Dendritic cell treated with granulocyte-macrophage colony-stimulating factor and Interleukin-4, amounts not matched to agents 40 ng/mL and 50 ng/mL, for 4 days (primary cell): ENCODE measurements around the gene STARD5.

ENCODE experiments used
- H3K27ac Mint-ChIP-seq: one replicate; pipeline ENCODE4 v1.8.0; 2022; ENCODE audit warnings: mild to moderate bottlenecking, mixed read lengths
- H3K27me3 Mint-ChIP-seq: one replicate; pipeline ENCODE4 v1.8.0; 2022; ENCODE audit warnings: mild to moderate bottlenecking, mixed read lengths
- H3K36me3 Mint-ChIP-seq: one replicate; pipeline ENCODE4 v1.8.0; 2022; ENCODE audit warnings: low read depth, mixed read lengths
- H3K4me1 Mint-ChIP-seq: one replicate; pipeline ENCODE4 v1.8.0; 2022; ENCODE audit warnings: low read depth, mixed read lengths
- H3K4me3 Mint-ChIP-seq: one replicate; pipeline ENCODE4 v1.8.0; 2022; ENCODE audit warnings: mild to moderate bottlenecking, moderate library complexity, mixed read lengths
- H3K9me3 Mint-ChIP-seq: one replicate; pipeline ENCODE4 v1.8.0; 2022; ENCODE audit warnings: mixed read lengths
- intact Hi-C: fragments of 100-400 bp; cut with micrococcal nuclease; formaldehyde crosslinking; loops from one replicate; pipeline ENCODE4 v1.15.0; 2022

STARD5 gene

DNA sequence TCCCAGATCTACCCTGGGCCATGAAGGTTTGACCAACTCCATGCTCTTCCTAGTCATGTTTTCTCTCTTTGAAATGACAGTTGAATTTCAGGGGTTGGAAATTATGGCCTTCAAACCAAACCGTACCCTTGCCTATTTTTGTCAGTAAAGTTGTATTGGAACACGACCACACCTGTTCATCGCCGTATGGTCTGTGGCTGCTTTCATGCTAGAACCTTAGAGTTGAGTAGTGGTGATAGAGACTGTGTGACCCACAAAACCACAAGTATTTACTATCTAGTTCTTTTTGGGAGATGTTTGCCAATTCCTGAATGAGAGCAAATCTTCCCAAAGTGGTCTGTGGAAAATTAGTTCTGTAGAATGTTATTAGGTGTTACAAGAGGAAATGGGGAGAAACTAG lies 24.0 kb upstream of the STARD5 start:
- Mint-ChIP-seq H3K4me3 (no peak overlapping the region), H3K27ac (no peak overlapping the region), H3K4me1 (peaks cover 9% of the 10 kb centered on the region), H3K36me3 (no peaks in the 10 kb centered on the region), H3K9me3 (no peaks in the 10 kb centered on the region), H3K27me3 (no peaks in the 10 kb centered on the region)
- intact Hi-C loops, result no loop called here

DNA sequence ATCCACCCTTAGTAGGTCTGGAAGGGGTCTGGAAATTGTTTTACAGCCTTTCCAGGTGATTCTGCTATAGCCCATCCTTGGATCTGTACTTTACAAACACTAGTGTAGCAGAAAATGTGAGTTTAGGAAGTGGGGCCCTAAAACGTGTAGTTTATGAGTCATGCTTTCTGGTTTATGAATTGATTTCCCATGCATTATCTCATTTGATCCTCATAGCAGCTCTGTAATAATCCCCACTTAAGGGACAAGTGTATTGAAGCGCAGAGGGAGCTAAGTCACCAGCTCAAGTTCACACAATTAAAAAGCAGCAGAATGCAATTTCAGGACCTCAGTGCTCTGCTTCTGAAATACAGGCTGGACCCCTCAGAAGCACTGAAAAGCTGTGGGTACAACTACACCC lies 22.7 kb upstream of the STARD5 start:
- no peak overlapping the region for H3K4me3 Mint-ChIP-seq
- no peaks in the 10 kb centered on the region for H3K36me3 Mint-ChIP-seq
- intact Hi-C loops, result no loop called here
- no peaks in the 10 kb centered on the region for H3K9me3 Mint-ChIP-seq
- no peak overlapping the region for H3K27ac Mint-ChIP-seq
- H3K4me1 Mint-ChIP-seq, result peaks cover 9% of the 10 kb centered on the region
- no peaks in the 10 kb centered on the region for H3K27me3 Mint-ChIP-seq

DNA sequence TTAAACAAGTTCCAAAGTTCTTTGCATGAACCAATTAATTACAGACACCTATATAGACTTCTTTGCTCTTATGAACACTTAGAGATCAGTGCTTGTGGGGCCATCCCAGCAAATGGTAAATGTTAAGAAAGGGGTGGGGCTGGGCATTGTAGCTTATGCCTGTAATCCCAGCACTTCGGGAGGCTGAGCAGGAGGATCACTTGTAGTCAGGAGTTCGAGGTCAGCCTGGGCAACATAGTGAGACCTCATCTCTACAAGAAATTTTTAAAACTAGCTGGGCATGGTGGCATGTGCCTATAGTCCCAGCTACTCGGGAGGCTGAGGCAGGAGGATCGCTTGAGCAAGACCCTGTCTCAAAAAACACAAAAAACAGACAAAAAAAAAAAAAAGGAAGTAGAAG lies 19.4 kb upstream of the STARD5 start:
- intact Hi-C loops, result no loop called here
- Mint-ChIP-seq H3K9me3 (no peaks in the 10 kb centered on the region), H3K27ac (no peak overlapping the region), H3K4me3 (no peak overlapping the region), H3K27me3 (no peaks in the 10 kb centered on the region), H3K4me1 (no peaks in the 10 kb centered on the region), H3K36me3 (no peaks in the 10 kb centered on the region)

DNA sequence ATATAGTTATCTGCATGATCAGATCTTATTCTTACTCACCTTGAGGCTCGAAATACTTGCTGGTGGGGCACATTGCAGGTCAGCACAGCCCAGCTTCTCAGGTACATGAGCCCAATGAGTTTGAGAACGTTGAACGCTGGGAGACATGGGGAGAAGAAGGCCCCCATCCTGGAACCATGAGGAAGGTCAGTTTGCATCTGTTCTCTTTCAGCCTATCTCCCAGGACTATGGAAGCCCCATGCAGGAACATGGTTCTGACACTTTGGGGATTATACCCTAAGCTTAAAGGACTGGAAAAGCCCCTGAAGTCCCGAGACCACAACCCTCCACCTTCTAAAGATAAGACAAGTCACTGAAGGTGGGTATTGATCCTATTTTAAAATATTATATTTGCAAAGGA lies 17.4 kb upstream of the STARD5 start:
- no peaks in the 10 kb centered on the region for H3K27me3 Mint-ChIP-seq
- H3K36me3 Mint-ChIP-seq, result no peaks in the 10 kb centered on the region
- H3K9me3 Mint-ChIP-seq, result no peaks in the 10 kb centered on the region
- no peak overlapping the region for H3K4me3 Mint-ChIP-seq
- intact Hi-C loops, result no loop called here
- H3K27ac Mint-ChIP-seq, result no peak overlapping the region
- H3K4me1 Mint-ChIP-seq, result peaks cover 6% of the 10 kb centered on the region

DNA sequence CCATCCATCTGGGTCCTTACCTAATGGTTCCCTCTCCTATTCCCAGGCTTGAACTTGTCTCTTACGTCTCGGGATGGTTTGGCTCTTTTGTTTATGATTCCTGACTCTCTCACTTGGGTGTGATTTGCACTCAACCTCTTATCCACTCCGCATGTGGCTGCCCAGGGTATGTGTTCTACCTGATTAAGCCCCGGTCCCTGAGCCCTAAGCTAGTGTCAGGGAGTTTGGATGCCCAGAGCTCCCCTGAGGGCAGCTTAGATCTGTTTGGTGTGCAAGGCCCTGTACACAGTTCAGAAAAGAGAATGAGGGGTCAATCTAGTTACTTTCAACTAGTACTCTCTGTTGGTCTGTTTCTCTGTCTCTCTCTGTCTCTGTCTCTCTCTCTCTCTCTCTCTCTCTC lies 15.9 kb upstream of the STARD5 start:
- no peak overlapping the region for H3K4me3 Mint-ChIP-seq
- no peak overlapping the region for H3K27ac Mint-ChIP-seq
- intact Hi-C loops, result no loop called here
- H3K27me3 Mint-ChIP-seq, result no peaks in the 10 kb centered on the region
- H3K4me1 Mint-ChIP-seq, result peaks cover 6% of the 10 kb centered on the region
- H3K36me3 Mint-ChIP-seq, result no peaks in the 10 kb centered on the region
- H3K9me3 Mint-ChIP-seq, result no peaks in the 10 kb centered on the region

DNA sequence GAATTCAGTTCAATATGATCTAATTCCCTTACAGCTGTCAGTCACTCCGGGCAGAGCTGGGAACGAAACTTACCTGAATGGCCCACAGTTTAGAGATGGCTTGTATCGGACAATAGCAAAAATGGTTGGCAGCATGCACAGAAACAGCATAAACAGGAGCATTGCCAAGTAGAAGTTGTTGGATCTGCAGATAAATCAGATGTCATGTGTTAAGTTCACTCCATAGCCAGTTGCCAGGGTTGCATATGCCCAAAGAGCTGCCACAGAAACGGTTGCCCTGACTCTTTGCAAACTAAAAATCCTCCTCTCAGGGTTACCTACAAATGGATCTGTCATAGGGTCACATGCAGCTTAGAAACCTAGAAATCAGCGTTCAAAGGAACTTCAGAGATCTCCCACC lies 15.4 kb upstream of the STARD5 start:
- H3K36me3 Mint-ChIP-seq, result no peaks in the 10 kb centered on the region
- intact Hi-C loops, result no loop called here
- no peak overlapping the region for H3K27ac Mint-ChIP-seq
- no peaks in the 10 kb centered on the region for H3K27me3 Mint-ChIP-seq
- peaks cover 6% of the 10 kb centered on the region for H3K4me1 Mint-ChIP-seq
- no peaks in the 10 kb centered on the region for H3K9me3 Mint-ChIP-seq
- no peak overlapping the region for H3K4me3 Mint-ChIP-seq

DNA sequence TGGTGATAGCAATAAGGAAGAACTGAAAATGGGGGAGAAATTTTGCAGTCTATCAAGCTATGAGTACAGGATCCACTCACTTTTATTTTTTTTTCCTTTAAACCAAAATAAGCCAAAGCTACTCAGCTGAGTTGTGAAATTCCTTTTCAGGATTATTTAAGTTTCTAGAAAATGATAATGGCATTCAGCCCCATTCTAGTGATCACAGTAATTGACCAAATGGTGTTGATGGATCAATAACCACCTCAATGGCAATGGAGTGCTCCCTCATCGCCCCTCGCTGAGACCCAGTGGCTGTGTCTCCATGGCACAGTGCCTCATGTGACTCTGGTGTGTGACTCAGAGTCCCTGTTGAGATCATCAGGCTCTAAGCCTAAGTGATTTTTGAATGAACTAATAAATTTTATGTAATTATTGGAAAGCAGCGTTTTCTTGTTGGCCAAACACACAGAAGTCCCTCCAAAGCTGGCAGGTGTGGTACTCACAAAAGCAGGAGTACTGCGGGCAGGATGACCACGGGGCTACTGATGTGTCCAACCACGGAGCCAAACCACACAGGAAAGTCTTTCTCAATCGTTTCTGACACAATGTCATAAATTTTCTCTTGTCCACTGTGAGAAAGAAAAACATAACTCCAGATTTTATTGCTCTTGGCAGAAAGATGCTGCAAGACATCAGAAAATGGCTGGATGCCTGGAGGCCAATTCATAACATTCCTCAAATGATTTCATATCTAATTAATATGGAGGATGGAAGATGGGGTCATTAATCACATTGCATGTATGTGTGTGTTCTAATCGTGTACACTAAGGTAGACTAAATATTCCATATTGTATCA lies 14.4 kb upstream of the STARD5 start:
- H3K4me1 Mint-ChIP-seq, result peaks cover 6% of the 10 kb centered on the region
- H3K9me3 Mint-ChIP-seq, result no peaks in the 10 kb centered on the region
- intact Hi-C loops, result no loop called here
- no peaks in the 10 kb centered on the region for H3K36me3 Mint-ChIP-seq
- H3K27ac Mint-ChIP-seq, result no peak overlapping the region
- no peak overlapping the region for H3K4me3 Mint-ChIP-seq
- no peaks in the 10 kb centered on the region for H3K27me3 Mint-ChIP-seq

DNA sequence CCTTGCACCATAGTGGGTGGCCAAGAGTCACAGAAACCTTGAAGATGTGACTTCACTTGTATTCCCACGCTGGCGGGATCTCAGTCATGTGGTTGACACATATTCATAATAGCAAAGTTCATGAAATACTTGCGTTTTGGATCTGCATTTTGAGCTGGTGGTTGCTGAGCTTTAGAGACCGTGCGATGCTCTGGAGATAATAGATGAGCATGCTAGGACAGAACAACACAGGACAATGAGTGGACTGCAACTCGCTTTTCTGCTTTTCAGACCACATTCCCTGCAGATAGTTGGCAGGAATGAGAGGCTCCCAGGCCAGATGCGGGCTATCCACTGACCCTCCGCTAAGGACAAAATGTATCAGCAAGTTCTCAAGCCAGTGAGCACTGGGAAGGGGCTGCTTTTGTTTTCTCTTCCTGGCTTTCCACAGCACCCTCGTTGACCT lies 13.8 kb upstream of the STARD5 start:
- intact Hi-C loops, result no loop called here
- Mint-ChIP-seq H3K4me3 (no peak overlapping the region), H3K9me3 (no peaks in the 10 kb centered on the region), H3K4me1 (peaks cover 6% of the 10 kb centered on the region), H3K27ac (no peak overlapping the region), H3K36me3 (no peaks in the 10 kb centered on the region), H3K27me3 (no peaks in the 10 kb centered on the region)

DNA sequence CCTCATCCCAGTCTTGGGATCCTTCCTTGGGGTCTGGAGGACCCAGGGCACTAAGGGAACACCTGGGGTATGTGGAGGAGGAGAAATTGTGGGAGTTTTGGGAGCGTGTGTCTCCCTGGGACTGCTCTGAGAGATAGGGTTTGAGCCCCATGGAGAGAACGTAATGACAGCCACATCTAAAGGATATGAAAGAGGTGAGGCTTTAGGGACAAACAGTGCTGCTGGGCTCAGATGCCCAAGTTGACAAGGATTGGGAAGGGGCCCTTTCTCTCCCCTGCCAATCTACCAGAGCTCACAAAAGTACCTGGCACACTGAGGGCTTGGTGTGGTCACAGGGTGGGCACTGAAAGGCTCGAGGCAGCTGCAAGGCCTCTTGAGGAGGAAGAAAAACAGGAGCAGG lies 13.3 kb upstream of the STARD5 start:
- Mint-ChIP-seq H3K36me3 (no peaks in the 10 kb centered on the region), H3K27me3 (peaks cover under 1% of the 10 kb centered on the region), H3K4me1 (peaks cover 6% of the 10 kb centered on the region), H3K4me3 (no peak overlapping the region), H3K9me3 (no peaks in the 10 kb centered on the region), H3K27ac (peak overlapping the region; percentile 5)
- intact Hi-C loops, result no loop called here

DNA sequence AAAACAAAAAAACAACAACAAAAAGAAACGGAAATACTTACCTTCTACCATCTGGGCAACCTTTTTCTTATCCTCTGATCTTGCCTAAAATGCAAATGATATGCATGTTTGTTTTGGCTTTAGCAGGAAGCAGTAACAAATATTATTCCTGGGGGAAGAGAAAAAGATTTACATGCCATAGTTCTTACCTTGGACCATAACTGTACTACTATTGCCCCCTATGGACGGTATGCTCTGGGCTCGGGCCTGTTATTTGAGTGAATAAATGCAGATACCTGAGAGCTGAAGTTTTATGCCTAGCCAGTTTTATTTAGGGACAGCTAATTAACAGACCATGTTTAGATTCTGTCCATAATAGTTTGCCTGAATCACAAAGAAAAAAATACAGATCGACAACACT lies 12.6 kb upstream of the STARD5 start:
- Mint-ChIP-seq H3K4me3 (no peak overlapping the region), H3K36me3 (no peaks in the 10 kb centered on the region), H3K9me3 (no peaks in the 10 kb centered on the region), H3K27me3 (peaks cover 4% of the 10 kb centered on the region), H3K4me1 (peaks cover 6% of the 10 kb centered on the region), H3K27ac (no peak overlapping the region)
- intact Hi-C loops, result no loop called here

DNA sequence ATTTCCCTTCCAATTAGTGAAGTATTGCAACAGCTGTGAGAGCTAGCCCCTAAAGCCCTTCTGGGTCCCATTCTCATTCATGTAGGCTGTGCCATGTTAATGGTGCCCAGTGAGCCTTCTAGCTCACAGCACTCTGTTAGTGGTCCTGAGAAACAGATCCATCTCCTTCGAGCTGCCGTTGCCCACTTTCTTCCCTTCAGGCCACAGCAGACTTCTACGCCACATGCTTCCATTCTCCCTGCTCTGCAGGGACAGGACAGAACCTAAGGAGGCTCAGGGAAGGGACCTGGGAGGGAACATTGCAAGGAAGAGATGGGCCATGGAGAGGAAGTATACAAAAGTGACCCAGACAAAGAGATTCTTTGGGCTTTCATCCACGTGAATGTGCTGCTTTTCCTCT lies 11.7 kb upstream of the STARD5 start:
- Mint-ChIP-seq H3K27me3 (peaks cover 4% of the 10 kb centered on the region), H3K27ac (no peak overlapping the region), H3K4me1 (peaks cover 11% of the 10 kb centered on the region), H3K9me3 (no peaks in the 10 kb centered on the region), H3K36me3 (no peaks in the 10 kb centered on the region), H3K4me3 (no peak overlapping the region)
- intact Hi-C loops, result loop anchor here (2.0 kb wide), 1 partner anchor 57 kb away; no protein-coding TSS in a partner anchor

DNA sequence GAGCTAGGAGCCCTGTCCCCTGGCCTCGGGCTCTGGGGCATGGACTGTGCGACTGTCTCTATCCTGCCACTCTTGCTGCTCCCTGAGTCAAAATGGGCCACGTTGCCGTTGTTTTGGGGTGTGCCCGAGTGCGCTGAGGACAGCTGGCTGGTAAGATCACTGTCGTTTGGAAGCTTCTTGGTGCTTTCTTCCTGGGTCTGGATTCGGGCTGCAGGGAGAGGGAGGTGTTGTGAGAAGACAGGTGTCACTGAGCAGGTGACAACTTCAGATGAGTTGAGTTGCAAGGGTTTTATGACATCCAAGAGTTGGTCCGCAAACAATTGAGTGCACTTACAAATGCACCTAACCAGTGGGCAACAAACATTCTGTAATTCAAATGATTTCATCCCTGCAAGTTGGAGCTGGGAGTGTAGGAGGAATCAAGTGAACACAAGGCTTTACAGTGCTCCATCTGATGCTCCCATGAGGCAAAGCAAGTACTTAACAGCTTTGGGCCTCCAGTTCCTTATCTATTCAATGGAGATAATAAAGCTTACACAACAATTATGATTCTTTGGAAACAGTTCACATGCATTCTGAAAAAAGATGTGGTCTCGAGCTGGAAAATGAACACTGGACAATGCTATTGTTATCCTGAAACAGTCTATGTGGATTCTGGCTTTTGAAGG lies 11.0 kb upstream of the STARD5 start:
- Mint-ChIP-seq H3K27ac (no peak overlapping the region), H3K4me3 (no peak overlapping the region), H3K9me3 (no peaks in the 10 kb centered on the region), H3K36me3 (no peaks in the 10 kb centered on the region), H3K27me3 (peaks cover 4% of the 10 kb centered on the region), H3K4me1 (peaks cover 12% of the 10 kb centered on the region)
- intact Hi-C loops, result loop anchor here (2.0 kb wide), 1 partner anchor 56 kb away; no protein-coding TSS in a partner anchor

DNA sequence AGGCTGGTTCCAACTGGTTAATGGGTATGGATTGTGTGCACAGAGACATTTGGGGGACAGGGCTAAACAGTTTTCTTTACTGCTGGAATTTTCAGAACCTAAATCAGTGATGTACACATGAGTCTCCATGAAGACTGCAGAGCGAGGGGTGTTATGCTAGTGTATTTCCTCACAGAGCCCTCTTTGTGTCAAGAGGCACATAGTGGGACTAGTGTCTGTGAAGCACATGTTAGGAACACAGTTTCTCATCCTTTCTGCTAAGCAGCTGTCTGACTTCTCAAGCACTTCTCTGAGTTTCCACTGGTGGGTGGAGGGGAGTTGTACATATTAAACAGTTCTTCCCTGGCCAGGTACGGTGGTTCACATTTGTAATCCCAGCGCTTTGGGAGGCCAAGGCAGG lies 9.4 kb upstream of the STARD5 start:
- H3K36me3 Mint-ChIP-seq, result no peaks in the 10 kb centered on the region
- intact Hi-C loops, result no loop called here
- no peak overlapping the region for H3K4me3 Mint-ChIP-seq
- peaks cover 4% of the 10 kb centered on the region for H3K27me3 Mint-ChIP-seq
- H3K27ac Mint-ChIP-seq, result no peak overlapping the region
- no peaks in the 10 kb centered on the region for H3K9me3 Mint-ChIP-seq
- peaks cover 12% of the 10 kb centered on the region for H3K4me1 Mint-ChIP-seq

DNA sequence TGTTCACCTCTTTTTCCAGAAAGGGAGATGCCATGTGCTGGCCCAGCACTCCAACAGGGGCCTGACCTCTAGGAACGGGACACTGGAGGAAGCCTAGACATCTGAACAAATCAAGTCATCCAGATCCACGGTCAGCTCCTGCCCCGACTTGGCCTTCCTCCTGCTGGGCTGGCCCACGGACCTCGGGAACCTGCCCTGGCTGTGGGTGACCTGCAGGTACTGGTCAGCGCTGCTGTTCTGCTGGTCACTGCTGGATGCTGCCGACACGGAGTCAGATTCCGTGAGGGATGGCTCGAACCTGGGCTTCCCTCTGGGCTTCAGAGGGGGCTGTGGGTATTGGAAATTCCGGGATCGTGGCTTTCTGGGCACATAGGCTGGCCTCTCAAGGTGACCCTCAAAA lies 8.4 kb upstream of the STARD5 start:
- H3K9me3 Mint-ChIP-seq, result no peaks in the 10 kb centered on the region
- H3K36me3 Mint-ChIP-seq, result no peaks in the 10 kb centered on the region
- intact Hi-C loops, result no loop called here
- H3K27ac Mint-ChIP-seq, result no peak overlapping the region
- H3K4me1 Mint-ChIP-seq, result peaks cover 7% of the 10 kb centered on the region
- no peak overlapping the region for H3K4me3 Mint-ChIP-seq
- H3K27me3 Mint-ChIP-seq, result peaks cover 4% of the 10 kb centered on the region
